Erythroblast (primary cell): ENCODE data around the gene KAT14.
"Not testable (repeated sequence)": the region's sequence is repeated elsewhere in the genome, so short reads cannot be mapped to it uniquely, and the experiment has no call there.

Source experiments
- DNase-seq, 2 experiments: peaks; one replicate each; lab custom pipeline; 2025; lab: John Stamatoyannopoulos, UW
- GATA1 ChIP-seq: IDR thresholded peaks from 2 replicates; pipeline ENCODE4 v1.6.1; 2011; ENCODE audit warnings: low read depth, mild to moderate bottlenecking, control low read depth, low read length, moderate library complexity
- POLR2A ChIP-seq: IDR thresholded peaks from 2 replicates; pipeline ENCODE4 v1.6.1; 2011; ENCODE audit warnings: mild to moderate bottlenecking, low read length

The KAT14 gene

GRCh38 chr20:18174906-18175683 lies 37.4 kb downstream of the KAT14 start:
- DNase-seq, result no peak
- TF ChIP-seq POLR2A, result no peak
- no peak for TF ChIP-seq GATA1

GRCh38 chr20:18176318-18176785 lies 38.7 kb downstream of the KAT14 start:
- peak; percentile 72 to 73 for DNase-seq
- TF ChIP-seq GATA1 (no peak), POLR2A (no peak)

GRCh38 chr20:18180366-18180765 lies 42.7 kb downstream of the KAT14 start:
- DNase-seq, result not testable (repeated sequence)

GRCh38 chr20:18180815-18181214 lies 43.2 kb downstream of the KAT14 start:
- no peak for TF ChIP-seq POLR2A

GRCh38 chr20:18187020-18187419 lies 49.4 kb downstream of the KAT14 start:
- no peak for DNase-seq
- TF ChIP-seq POLR2A, result no peak
- no peak for TF ChIP-seq GATA1

More at GRCh38 chr20:18180815-18181214, 43.2 kb downstream of the KAT14 start:
- no peak for DNase-seq

GRCh38 chr20:18188434-18188833 lies 50.8 kb downstream of the KAT14 start:
- TF ChIP-seq GATA1 (no peak), POLR2A (no peak)

GRCh38 chr20:18190338-18191233 lies 52.9 kb downstream of the KAT14 start:
- no peak for DNase-seq
- TF ChIP-seq POLR2A (no peak), GATA1 (no peak)

More at GRCh38 chr20:18188434-18188833, 50.8 kb downstream of the KAT14 start:
- DNase-seq, result no peak

GRCh38 chr20:18191306-18191705 lies 53.6 kb downstream of the KAT14 start:
- DNase-seq, result no peak
- TF ChIP-seq GATA1 (no peak), POLR2A (no peak)

- not testable (repeated sequence) for DNase-seq
Observed at GRCh38 chr20:18194461-18194860, 56.8 kb downstream of the KAT14 start.

- TF ChIP-seq POLR2A, result no peak
- TF ChIP-seq GATA1, result no peak
- DNase-seq, result no peak
Observed at GRCh38 chr20:18195931-18196330, 58.3 kb downstream of the KAT14 start.

- DNase-seq, result no peak
- no peak for TF ChIP-seq POLR2A
- TF ChIP-seq GATA1, result no peak
Observed at GRCh38 chr20:18197382-18198070, 59.9 kb downstream of the KAT14 start.

- TF ChIP-seq GATA1, result no peak
- TF ChIP-seq POLR2A, result no peak
- DNase-seq, result no peak
Observed at GRCh38 chr20:18202966-18203365, 65.3 kb downstream of the KAT14 start.

GRCh38 chr20:18203700-18204099 lies 66.0 kb downstream of the KAT14 start:
- DNase-seq, result not testable (repeated sequence)

GRCh38 chr20:18213002-18213401 lies 75.3 kb downstream of the KAT14 start:
- no peak for DNase-seq
- TF ChIP-seq POLR2A (no peak), GATA1 (no peak)
